GM12892 (cell line): ENCODE measurements around the gene PSMB8.

Source experiments
- POLR2A ChIP-seq: IDR thresholded peaks from 2 replicates; pipeline ENCODE4 v1.6.1; 2011; ENCODE audit warnings: low read depth, low read length, control low read depth
- POLR2AphosphoS5 ChIP-seq: IDR thresholded peaks from 2 replicates; pipeline ENCODE4 v1.6.1; 2011; ENCODE audit warnings: low read depth, low read length, control low read depth

GRCh38 chr6:32890831-32891230 lies 47.0 kb upstream of the PSMB8 start:
- no peak for TF ChIP-seq POLR2A
- no peak for TF ChIP-seq POLR2AphosphoS5
